HG02840 (cell line): Measurements from ENCODE around the gene KRTAP4-5.
"Not testable (repeated sequence)": the region's sequence is repeated elsewhere in the genome, so short reads cannot be mapped to it uniquely, and the experiment has no call there.

Source experiments
- ATAC-seq: cut with Tn5 transposase; IDR thresholded peaks from one replicate; pipeline ENCODE4 v1.9.1; 2021; ENCODE audit warnings: mild to moderate bottlenecking, moderate library complexity, moderate number of reproducible peaks; ENCODE audit not compliant: unreplicated experiment, low FRiP score

Gene KRTAP4-5

DNA sequence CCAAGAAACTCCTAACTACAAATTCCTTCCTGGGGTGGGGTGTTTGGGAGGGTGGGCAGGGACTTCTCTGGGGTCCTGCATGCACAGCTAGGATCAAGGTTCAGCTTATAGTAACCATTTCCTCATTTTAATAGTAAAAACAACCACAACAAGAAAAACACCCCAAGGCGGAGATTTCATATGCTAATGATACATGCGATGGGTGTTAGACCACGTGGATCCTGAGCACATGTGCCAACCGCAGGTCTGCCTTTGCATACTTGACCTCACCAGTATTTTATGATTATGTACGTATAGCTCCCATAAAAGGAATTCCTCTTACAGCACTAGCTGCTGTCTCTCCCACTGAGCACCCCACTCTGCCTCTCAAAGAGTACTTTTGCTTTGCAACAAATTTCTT lies 33.3 kb downstream of the KRTAP4-5 start:
- ATAC-seq = no peak

GRCh38 chr17:41111151-41111885 lies 38.3 kb downstream of the KRTAP4-5 start:
- no peak for ATAC-seq

DNA sequence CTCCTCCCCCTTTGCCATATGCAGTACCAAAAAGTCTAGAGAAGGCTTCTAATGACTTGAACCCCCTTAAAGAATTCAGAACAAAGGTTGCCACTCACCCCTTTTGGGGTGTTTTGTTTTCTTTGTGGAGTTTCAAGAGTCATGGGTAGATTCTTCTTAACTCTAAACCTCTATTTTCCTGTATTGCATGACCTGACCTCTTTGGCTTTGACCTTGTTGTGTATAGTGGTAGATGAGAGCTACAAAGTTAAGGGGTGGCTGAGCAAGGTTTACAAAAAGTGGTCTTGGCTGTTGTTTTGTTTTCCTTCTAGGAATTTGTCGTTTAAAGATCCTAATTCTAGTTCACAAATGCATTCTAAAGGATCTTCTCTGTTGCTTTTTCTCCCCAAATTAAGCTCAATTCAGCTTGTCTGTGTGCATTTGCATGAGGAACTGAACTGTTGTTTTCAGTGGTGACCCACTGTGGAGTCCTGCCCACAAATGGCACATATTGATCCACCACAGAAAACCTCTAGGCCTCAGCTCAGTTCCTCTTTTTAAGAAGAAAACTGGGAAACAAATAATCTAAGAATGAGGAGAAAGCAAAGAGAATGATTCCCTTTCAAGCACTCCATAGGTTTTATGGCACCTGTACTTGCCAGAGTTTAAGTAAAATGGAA lies 40.8 kb downstream of the KRTAP4-5 start:
- ATAC-seq = not testable (repeated sequence)

DNA sequence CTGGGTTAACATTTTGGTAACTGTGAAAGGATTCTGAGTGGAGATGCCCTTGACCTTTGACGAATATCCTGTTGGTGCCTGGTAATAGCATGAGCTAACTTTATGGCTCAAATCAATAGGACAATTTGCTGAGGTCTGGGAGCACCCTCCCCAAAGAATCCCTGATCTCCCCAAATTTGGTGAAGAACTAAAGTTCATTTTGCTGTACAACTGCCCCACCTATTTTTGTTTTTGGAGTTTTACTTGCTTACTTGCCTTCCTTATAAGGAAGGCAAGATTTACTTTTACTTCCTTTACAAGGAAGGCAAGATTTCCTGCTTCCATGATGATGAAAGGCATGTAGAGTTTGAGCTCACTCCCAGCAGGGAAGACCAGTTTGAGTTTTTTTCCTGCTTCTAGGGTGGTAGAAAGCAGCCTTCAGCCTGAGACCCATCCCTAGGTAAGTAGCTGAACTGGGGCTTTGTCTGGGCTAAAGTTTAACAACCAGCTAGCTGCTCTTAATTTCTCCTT lies 41.6 kb downstream of the KRTAP4-5 start:
- no peak for ATAC-seq

- not testable (repeated sequence) for ATAC-seq
Observed at GRCh38 chr17:41105347-41105746, 44.3 kb downstream of the KRTAP4-5 start, which contains the start of gene KRTAP4-9. Gene KRTAP4-9 (plus strand): TSS chr17:41105389. CDS start chr17:41105389, 0 bp downstream.

DNA sequence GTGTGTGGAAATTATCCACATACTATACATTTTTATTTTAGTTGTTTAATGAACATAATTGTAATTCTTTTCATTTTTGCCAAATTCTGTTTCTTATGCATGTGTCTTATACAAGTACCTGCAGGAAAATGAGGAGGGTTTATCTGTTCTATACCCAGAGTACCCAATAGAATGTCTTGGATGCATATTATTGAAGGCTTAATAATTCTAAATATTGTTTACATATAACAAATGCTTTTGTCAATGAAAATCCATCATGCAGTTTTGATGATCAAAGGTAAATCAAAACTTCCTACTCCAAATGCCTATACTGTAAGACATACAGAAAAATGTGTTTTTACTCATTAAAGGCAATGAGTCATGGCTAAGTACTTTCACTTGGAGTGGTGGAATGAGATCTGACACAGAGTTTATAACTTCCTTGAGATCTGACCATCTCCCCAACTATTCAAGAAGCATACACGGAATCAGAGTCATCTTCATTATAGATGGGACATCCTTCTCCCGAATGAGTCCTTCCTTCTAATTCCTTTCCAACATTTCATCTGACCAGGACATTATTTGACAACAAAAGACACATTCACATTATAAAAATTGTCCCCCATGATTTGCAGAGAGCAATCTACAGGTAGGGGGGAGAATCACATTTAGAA lies 45.1 kb downstream of the KRTAP4-5 start:
- not testable (repeated sequence) for ATAC-seq

DNA sequence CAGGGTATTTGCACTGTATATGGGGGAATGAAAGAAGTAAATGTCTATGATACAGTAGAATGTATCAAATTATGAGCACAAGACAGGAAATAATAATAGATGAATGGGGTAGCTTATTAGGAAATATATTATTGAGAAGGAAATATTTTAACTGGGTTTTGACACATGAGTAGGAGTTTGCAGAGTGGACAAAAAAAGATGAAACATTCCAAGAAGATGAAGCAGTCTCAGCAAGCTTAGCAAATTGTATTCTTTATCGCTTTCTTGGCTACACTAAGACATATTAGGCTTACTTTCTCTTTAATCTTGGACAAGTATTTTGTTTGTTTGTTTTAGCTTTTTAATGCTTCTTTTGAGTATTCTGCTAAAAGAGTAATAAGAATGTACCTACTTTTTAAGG lies 45.7 kb downstream of the KRTAP4-5 start:
- ATAC-seq = no peak

GRCh38 chr17:41101586-41102259 lies 47.9 kb downstream of the KRTAP4-5 start, which contains the start of gene KRTAP4-16:
Gene KRTAP4-16 (minus strand): TSS chr17:41102209. CDS start chr17:41102209, 0 bp downstream.
- ATAC-seq = no peak

DNA sequence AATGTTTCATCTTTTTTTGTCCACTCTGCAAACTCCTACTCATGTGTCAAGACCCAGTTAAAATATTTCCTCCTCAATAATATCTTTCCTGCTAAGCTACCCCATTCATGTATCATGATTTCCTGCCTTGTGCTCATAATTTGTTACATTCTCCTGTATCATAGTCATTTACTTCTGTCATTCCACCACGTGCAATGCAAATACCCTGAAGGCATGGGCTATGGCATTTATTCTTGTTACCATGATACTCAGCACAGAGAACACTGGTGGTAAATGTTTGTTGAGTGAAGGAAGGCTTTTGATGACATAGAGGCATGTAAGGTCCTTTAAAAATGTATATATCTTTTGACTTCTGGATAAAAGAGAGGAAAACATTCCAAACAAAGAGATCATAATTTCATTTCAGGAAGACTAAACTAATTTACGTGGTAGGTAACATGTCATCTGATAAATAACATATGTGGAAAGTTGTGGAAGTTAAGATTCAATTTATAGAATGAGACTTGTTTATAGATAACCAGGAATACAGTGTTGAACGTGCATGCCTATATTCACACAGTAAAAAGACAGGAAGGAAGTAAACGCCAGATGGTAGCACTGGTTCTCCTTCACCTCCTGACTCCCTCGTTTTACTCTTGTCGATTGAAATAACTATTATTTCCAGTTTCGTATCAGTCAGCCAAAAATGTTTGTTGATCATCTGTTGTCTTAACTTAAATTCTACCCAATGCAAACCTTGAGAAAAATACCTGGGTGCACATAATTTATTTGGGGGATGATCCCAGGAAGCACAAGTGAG lies 49.7 kb downstream of the KRTAP4-5 start:
- ATAC-seq = not testable (repeated sequence)
